IMR-90 (cell line): ENCODE measurements around the gene VPS37B. TPM values are rescaled to one million over a fixed set of nuclear protein-coding genes. Genes with fewer than 3 reads are reported as not detected.
A peak's percentile ranks its signal among the peaks of the same experiment; 100 is the strongest.

Experiments
- ATAC-seq: fragments of 200-7000 bp; cut with Tn5 transposase; 2 replicates; pipeline ENCODE4 v1.9.1; 2020; ENCODE audit warnings: low read depth, mild to moderate bottlenecking, moderate library complexity
- BruUV-seq: library from RNA; stranded (reverse); fragments of 400-500 nt; replicated peaks from 2 replicates; lab custom pipeline; 2021; lab: Mats Ljungman, UMichigan
- CTCF ChIA-PET: fragments of 300-600 bp; formaldehyde crosslinking; extraction: SDS; loops from one replicate; lab custom pipeline; 2021; ENCODE audit warnings: antibody characterized with exemption; lab: Yijun Ruan, JAX
- POLR2A ChIA-PET: fragments of 300-600 bp; sonication (Branson Sonifier 250); formaldehyde crosslinking; loops from one replicate; lab custom pipeline; 2022; ENCODE audit warnings: antibody characterized with exemption; ENCODE audit not compliant: unreplicated experiment; lab: Charles Lee
- DNase-seq: peaks from one replicate; pipeline ENCODE4 v3.0.0; 2013
- H2AFZ ChIP-seq: replicated peaks from 2 replicates; pipeline ENCODE3; 2013; ENCODE audit warnings: low read length, mild to moderate bottlenecking; ENCODE audit not compliant: poor library complexity
- H2AK5ac ChIP-seq: 2 replicates; pipeline ENCODE4 v1.6.1; 2013; ENCODE audit warnings: low read depth, low read length, inconsistent platforms
- H2AK9ac ChIP-seq: replicated peaks from 2 replicates; pipeline ENCODE3; 2013; ENCODE audit warnings: mild to moderate bottlenecking, low read depth, low read length, moderate library complexity; ENCODE audit not compliant: poor library complexity
- H2BK120ac ChIP-seq: 2 replicates; pipeline ENCODE4 v1.6.1; 2013; ENCODE audit warnings: low read depth, low read length, inconsistent platforms
- H2BK15ac ChIP-seq: 3 replicates; pipeline ENCODE4 v1.6.1; 2013; ENCODE audit warnings: low read depth, low read length, inconsistent platforms
- H2BK20ac ChIP-seq: 2 replicates; pipeline ENCODE4 v1.6.1; 2013; ENCODE audit warnings: low read depth, mild to moderate bottlenecking, inconsistent platforms, low read length, moderate library complexity
- H2BK5ac ChIP-seq: 2 replicates; pipeline ENCODE4 v1.6.1; 2013; ENCODE audit warnings: mild to moderate bottlenecking, low read depth, low read length, inconsistent platforms; ENCODE audit not compliant: poor library complexity, severe bottlenecking
- H3K14ac ChIP-seq: replicated peaks from 2 replicates; pipeline ENCODE4 v1.6.1; 2013; ENCODE audit warnings: low read depth, low read length, inconsistent platforms
- H3K18ac ChIP-seq: 2 replicates; pipeline ENCODE4 v1.6.1; 2013; ENCODE audit warnings: low read depth, low read length, control low read depth
- H3K23ac ChIP-seq: 2 replicates; pipeline ENCODE4 v1.6.1; 2013; ENCODE audit warnings: low read depth, low read length, inconsistent platforms
- H3K27ac ChIP-seq: 2 replicates; pipeline ENCODE4 v1.5.1; 2013; ENCODE audit warnings: mild to moderate bottlenecking, control low read depth, low read length; ENCODE audit not compliant: insufficient read depth
- H3K27me3 ChIP-seq: 2 replicates; pipeline ENCODE4 v1.6.1; 2013; ENCODE audit warnings: low read length; ENCODE audit not compliant: control insufficient read depth, insufficient read depth
- H3K36me3 ChIP-seq: 2 replicates; pipeline ENCODE4 v1.6.1; 2013; ENCODE audit warnings: low read length, mixed read lengths; ENCODE audit not compliant: control insufficient read depth, insufficient read depth
- H3K4ac ChIP-seq: 2 replicates; pipeline ENCODE4 v1.6.1; 2013; ENCODE audit warnings: low read depth, low read length, inconsistent platforms
- H3K4me1 ChIP-seq: 2 replicates; pipeline ENCODE4 v1.6.1; 2013; ENCODE audit warnings: low read length, mixed read lengths; ENCODE audit not compliant: control insufficient read depth, insufficient read depth
- H3K4me2 ChIP-seq: 2 replicates; pipeline ENCODE4 v1.6.1; 2013; ENCODE audit warnings: low read depth, mild to moderate bottlenecking, control low read depth, low read length, moderate library complexity
- H3K4me3 ChIP-seq: 2 replicates; pipeline ENCODE4 v1.5.1; 2013; ENCODE audit warnings: low read depth, mild to moderate bottlenecking, control low read depth, low read length, moderate library complexity; ENCODE audit not compliant: insufficient read depth
- H3K56ac ChIP-seq: 2 replicates; pipeline ENCODE4 v1.6.1; 2013; ENCODE audit warnings: low read length, inconsistent platforms; ENCODE audit not compliant: insufficient read depth; ENCODE audit errors: extremely low read depth
- H3K79me1 ChIP-seq, 2 experiments: 2 replicates each; pipeline ENCODE4 v1.6.1; 2013; ENCODE audit warnings: low read length in 2 of 2, inconsistent platforms in 1 of 2, low read depth in 1 of 2
- H3K9ac ChIP-seq: 2 replicates; pipeline ENCODE4 v1.6.1; 2013; ENCODE audit warnings: low read depth, low read length, control low read depth
- H3K9me1 ChIP-seq: 2 replicates; pipeline ENCODE4 v1.6.1; 2013; ENCODE audit warnings: low read length, inconsistent platforms; ENCODE audit not compliant: insufficient read depth
- H3K9me3 ChIP-seq: 2 replicates; pipeline ENCODE4 v1.6.1; 2013; ENCODE audit warnings: low read length; ENCODE audit not compliant: control insufficient read depth, insufficient read depth
- H4K20me1 ChIP-seq: 2 replicates; pipeline ENCODE4 v1.6.1; 2013; ENCODE audit warnings: low read length, inconsistent platforms; ENCODE audit not compliant: insufficient read depth
- H4K5ac ChIP-seq: 2 replicates; pipeline ENCODE4 v1.6.1; 2013; ENCODE audit warnings: mild to moderate bottlenecking, low read depth, low read length, control low read depth
- H4K8ac ChIP-seq, 2 experiments: 2 replicates each; pipeline ENCODE4 v1.6.1; 2013; ENCODE audit warnings: low read depth in 2 of 2, low read length in 2 of 2, control low read depth in 1 of 2, inconsistent platforms in 1 of 2
- H4K91ac ChIP-seq: 2 replicates; pipeline ENCODE4 v1.6.1; 2013; ENCODE audit warnings: low read depth, low read length, inconsistent platforms; ENCODE audit not compliant: insufficient read depth
- FOS ChIP-seq: fragments of 150-350 bp; IDR thresholded peaks from 2 replicates; pipeline ENCODE4 v1.6.1; 2016; ENCODE audit warnings: low read depth, low read length
- MAFK ChIP-seq: IDR thresholded peaks from 2 replicates; pipeline ENCODE4 v1.6.1; 2012; ENCODE audit warnings: low read depth, low read length, improper control_type of control experiment
- MAZ ChIP-seq: IDR thresholded peaks from 2 replicates; pipeline ENCODE4 v1.6.1; 2012; ENCODE audit warnings: low read depth, mild to moderate bottlenecking, low read length, improper control_type of control experiment, moderate library complexity, borderline replicate concordance
- NFE2L2 ChIP-seq: fragments of 150-350 bp; IDR thresholded peaks from 2 replicates; pipeline ENCODE4 v1.6.1; 2016; ENCODE audit warnings: low read depth, mild to moderate bottlenecking, low read length
- RAD21 ChIP-seq: IDR thresholded peaks from 2 replicates; pipeline ENCODE4 v1.6.1; 2012; ENCODE audit warnings: low read length, improper control_type of control experiment
- RCOR1 ChIP-seq: IDR thresholded peaks from 2 replicates; pipeline ENCODE4 v1.6.1; 2012; ENCODE audit warnings: mild to moderate bottlenecking, low read length, improper control_type of control experiment; ENCODE audit not compliant: insufficient replicate concordance
- WGBS, 2 experiments: methylation state at CpG; one replicate each; pipeline versions ENCODE4 v1.1.5 to v1.1.7; 2013; ENCODE audit warnings: missing lambda C conversion rate in 2 of 2; ENCODE audit not compliant: insufficient read length in 1 of 2; ENCODE audit errors: extremely low coverage in 2 of 2; 5-methylcytosine and 5-hydroxymethylcytosine counted together
- dilution Hi-C: fragments of 300-500 bp; cut with HindIII; formaldehyde crosslinking; loops from one replicate; pipeline ENCODE4 v1.14.3; 2018; ENCODE audit warnings: low sequenced_read_pairs; ENCODE audit not compliant: unreplicated experiment
- in situ Hi-C: fragments of 300-500 bp; cut with MboI; formaldehyde crosslinking; loops from 3 replicates; pipeline ENCODE4 v1.14.3; 2019; ENCODE audit warnings: low sequenced_read_pairs, inconsistent platforms, mixed read lengths
- intact Hi-C: fragments of 100-400 bp; cut with micrococcal nuclease; formaldehyde crosslinking; loops from 2 replicates; pipeline ENCODE4 v1.10.0; 2022
- polyA plus RNA-seq, 3 experiments: library from polyadenylated mRNA; depleted of rRNA; stranded (reverse); fragments of >200 nt; gene quantifications; 2 replicates each; pipeline ENCODE4 v1.2.3, GENCODE V29; 2012; ENCODE audit warnings: low replicate concordance in 1 of 3
- total RNA-seq: library from RNA; depleted of rRNA; stranded (reverse); fragments of >200 nt; gene quantifications from 2 replicates; pipeline ENCODE4 v1.2.3, GENCODE V29; 2012
- TF ChIP-seq, protein P1 (sequence below): fragments of 150-350 bp; IDR thresholded peaks from 2 replicates; pipeline ENCODE4 v1.6.1; 2017; ENCODE audit warnings: mild to moderate bottlenecking, antibody characterized with exemption, low read length, low read depth

VPS37B gene
- total and polyA plus RNA-seq, 2 of the 4 experiments (the other 2 are of a cell fraction): 8.6 to 25.7 TPM

DNA sequence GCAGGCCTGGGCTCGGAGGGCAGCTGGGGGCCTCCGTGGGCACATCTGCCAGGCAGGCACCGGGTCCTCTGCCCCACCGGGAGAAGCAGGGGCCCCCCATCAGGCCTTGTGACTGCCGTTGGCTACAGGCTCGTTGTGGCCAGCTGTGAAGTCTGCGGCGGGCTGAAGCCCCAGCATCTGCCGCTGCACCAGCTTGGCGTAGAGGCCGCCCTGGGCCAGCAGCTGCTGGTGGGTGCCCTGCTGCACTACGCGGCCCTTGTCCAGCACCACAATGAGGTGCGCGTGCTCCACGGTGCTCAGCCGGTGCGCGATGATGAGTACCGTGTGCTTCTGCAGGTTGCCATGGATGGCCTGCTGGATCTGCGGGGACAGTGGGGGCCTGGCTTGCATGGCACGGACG is 33.9 kb upstream of the VPS37B start:
- H2BK15ac ChIP-seq: no peak overlapping the region
- CTCF ChIA-PET: no interaction called here
- dilution Hi-C loops: no loop called here
- no peak overlapping the region for H2BK120ac ChIP-seq
- 90% methylated on average over 16 of the region's 23 CpGs; no CpG with 5 or more reads in 1 of the 2 experiments for WGBS, 2 experiments
- no peak overlapping the region for H3K27ac ChIP-seq
- TF ChIP-seq NFE2L2: no peak
- no peak for TF ChIP-seq MAZ
- no peak for TF ChIP-seq MAFK
- TF ChIP-seq FOS: no peak
- TF ChIP-seq RAD21: no peak
- TF ChIP-seq, protein P1, sequence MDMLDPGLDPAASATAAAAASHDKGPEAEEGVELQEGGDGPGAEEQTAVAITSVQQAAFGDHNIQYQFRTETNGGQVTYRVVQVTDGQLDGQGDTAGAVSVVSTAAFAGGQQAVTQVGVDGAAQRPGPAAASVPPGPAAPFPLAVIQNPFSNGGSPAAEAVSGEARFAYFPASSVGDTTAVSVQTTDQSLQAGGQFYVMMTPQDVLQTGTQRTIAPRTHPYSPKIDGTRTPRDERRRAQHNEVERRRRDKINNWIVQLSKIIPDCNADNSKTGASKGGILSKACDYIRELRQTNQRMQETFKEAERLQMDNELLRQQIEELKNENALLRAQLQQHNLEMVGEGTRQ: no peak
- no peak for TF ChIP-seq RCOR1
- no peak overlapping the region for H3K9ac ChIP-seq
- no peak overlapping the region for H3K14ac ChIP-seq
- no peak overlapping the region for H3K56ac ChIP-seq
- no peak overlapping the region for H2AK5ac ChIP-seq
- H3K4me3 ChIP-seq: no peak overlapping the region
- H3K9me3 ChIP-seq: no peaks in the 10 kb centered on the region
- no peak overlapping the region for H3K4me2 ChIP-seq
- H3K23ac ChIP-seq: no peak overlapping the region
- no peak overlapping the region for H4K5ac ChIP-seq
- in situ Hi-C loops: no loop called here
- peak overlapping the region; percentile 51 for H2AFZ ChIP-seq
- H3K18ac ChIP-seq: no peak overlapping the region
- no peaks in the 10 kb centered on the region for H3K9me1 ChIP-seq
- no peak overlapping the region for H2BK20ac ChIP-seq
- H4K91ac ChIP-seq: no peak overlapping the region
- DNase-seq (no peak), ATAC-seq (no peak)
- H2AK9ac ChIP-seq: no peak overlapping the region
- no peaks in the 10 kb centered on the region for H3K79me1 ChIP-seq
- BruUV-seq: no TSS peak
- POLR2A ChIA-PET: no interaction called here
- no peak overlapping the region for H3K4ac ChIP-seq
- peaks cover 2% of the 10 kb centered on the region for H3K36me3 ChIP-seq
- H3K27me3 ChIP-seq: no peaks in the 10 kb centered on the region
- H2BK5ac ChIP-seq: no peak overlapping the region
- H4K8ac ChIP-seq: no peak overlapping the region
- no peaks in the 10 kb centered on the region for H4K20me1 ChIP-seq
- H3K4me1 ChIP-seq: no peaks in the 10 kb centered on the region
- intact Hi-C loops: no loop called here
